CD14-positive monocyte (primary cell): Measurements from ENCODE around the gene ZNF385B. TPM values are rescaled to one million over a fixed set of nuclear protein-coding genes. Genes with fewer than 3 reads are reported as not detected.

Experiments used
- DNase-seq, 3 donors: peaks; one replicate each; pipeline ENCODE4 v3.0.0-alpha.2; 2011 to 2022
- H2AFZ ChIP-seq: 2 replicates; pipeline ENCODE4 v1.6.0; 2012; ENCODE audit warnings: mild to moderate bottlenecking, low read depth, low read length, inconsistent platforms; ENCODE audit not compliant: insufficient read depth, poor library complexity, severe bottlenecking
- H3K27ac ChIP-seq, 2 donors: 1 replicate in 1 of 2; 2 replicates in 1 of 2; pipeline ENCODE4 v1.5.1; 2012 to 2013; ENCODE audit warnings: low read length in 2 of 2, control low read depth in 1 of 2, inconsistent platforms in 1 of 2, low read depth in 1 of 2, mild to moderate bottlenecking in 1 of 2
- H3K27me3 ChIP-seq, 2 donors: one replicate each; pipeline versions ENCODE4 v1.6.0 to v1.6.1; 2011 to 2013; ENCODE audit warnings: low read length in 2 of 2; ENCODE audit not compliant: control insufficient read depth in 2 of 2, insufficient read depth in 2 of 2
- H3K36me3 ChIP-seq, 2 donors: replicated peaks in 1 of 2; 1 replicate in 1 of 2; 2 replicates in 1 of 2; pipeline versions ENCODE4 v1.5.1 to v1.6.1; 2012 to 2013; ENCODE audit warnings: low read length in 2 of 2, control low read depth in 1 of 2, inconsistent platforms in 1 of 2, mild to moderate bottlenecking in 1 of 2; ENCODE audit not compliant: insufficient read depth in 2 of 2, control insufficient read depth in 1 of 2
- H3K4me1 ChIP-seq, 2 donors: 1 replicate in 1 of 2; 2 replicates in 1 of 2; pipeline versions ENCODE4 v1.5.1 to v1.6.1; 2012 to 2013; ENCODE audit warnings: low read length in 2 of 2, control low read depth in 1 of 2, inconsistent platforms in 1 of 2, mild to moderate bottlenecking in 1 of 2, moderate library complexity in 1 of 2; ENCODE audit not compliant: insufficient read depth in 2 of 2, control insufficient read depth in 1 of 2
- H3K4me2 ChIP-seq: replicated peaks from 2 replicates; pipeline ENCODE3; 2012; ENCODE audit warnings: low read length, moderate library complexity, mild to moderate bottlenecking; ENCODE audit not compliant: poor library complexity, severe bottlenecking; ENCODE audit errors: extremely low read depth
- H3K4me3 ChIP-seq, 3 experiments: fragments of 200-600 bp in 1 of 3; sonication (generic) in 1 of 3; replicated peaks in 1 of 3; 1 replicate in 2 of 3; 2 replicates in 1 of 3; pipeline ENCODE4 v1.5.1; 2011 to 2013; ENCODE audit warnings: low read length in 3 of 3, mild to moderate bottlenecking in 3 of 3, control low read depth in 2 of 3, low read depth in 2 of 3, inconsistent platforms in 1 of 3, moderate library complexity in 1 of 3
- H3K79me2 ChIP-seq: 2 replicates; pipeline ENCODE4 v1.6.0; 2012; ENCODE audit warnings: mild to moderate bottlenecking, control low read depth, inconsistent platforms, low read length, moderate library complexity; ENCODE audit not compliant: insufficient read depth
- H3K9ac ChIP-seq: 2 replicates; pipeline ENCODE4 v1.6.0; 2017; ENCODE audit warnings: low read length, mild to moderate bottlenecking; ENCODE audit not compliant: insufficient read depth, poor library complexity, severe bottlenecking
- H3K9me3 ChIP-seq, 2 donors: replicated peaks in 1 of 2; 1 replicate in 1 of 2; 2 replicates in 1 of 2; pipeline versions ENCODE4 v1.5.1 to v1.6.1; 2012 to 2013; ENCODE audit warnings: low read length in 2 of 2, control low read depth in 1 of 2; ENCODE audit not compliant: control insufficient read depth in 1 of 2, insufficient read depth in 1 of 2
- H4K20me1 ChIP-seq: 2 replicates; pipeline ENCODE4 v1.6.0; 2012; ENCODE audit warnings: mild to moderate bottlenecking, low read length, control low read depth, moderate library complexity; ENCODE audit not compliant: insufficient read depth
- H3K27ac Mint-ChIP-seq, 7 donors: one replicate each; pipeline ENCODE4 v1.8.0; 2020; ENCODE audit warnings: mild to moderate bottlenecking in 7 of 7, mixed read lengths in 7 of 7, moderate library complexity in 6 of 7, inconsistent platforms in 2 of 7
- H3K27me3 Mint-ChIP-seq, 3 donors: one replicate each; pipeline ENCODE4 v1.8.0; 2021 to 2022; ENCODE audit warnings: low read depth in 3 of 3, mild to moderate bottlenecking in 3 of 3, mixed read lengths in 3 of 3, moderate library complexity in 3 of 3, inconsistent platforms in 1 of 3
- H3K36me3 Mint-ChIP-seq, 2 donors: one replicate each; pipeline ENCODE4 v1.8.0; 2020; ENCODE audit warnings: mixed read lengths in 2 of 2, inconsistent platforms in 1 of 2, mild to moderate bottlenecking in 1 of 2
- H3K4me1 Mint-ChIP-seq: one replicate; pipeline ENCODE4 v1.8.0; 2020; ENCODE audit warnings: mild to moderate bottlenecking, mixed read lengths
- H3K4me3 Mint-ChIP-seq, 2 donors: one replicate each; pipeline ENCODE4 v1.8.0; 2020; ENCODE audit warnings: mild to moderate bottlenecking in 2 of 2, mixed read lengths in 2 of 2, moderate library complexity in 1 of 2
- H3K9me3 Mint-ChIP-seq, 7 donors: one replicate each; pipeline ENCODE4 v1.8.0; 2020 to 2022; ENCODE audit warnings: mixed read lengths in 7 of 7, mild to moderate bottlenecking in 6 of 7, moderate library complexity in 6 of 7, inconsistent platforms in 2 of 7
- CTCF ChIP-seq: fragments of 200-600 bp; IDR thresholded peaks from one replicate; pipeline ENCODE4 v1.8.0; 2022; ENCODE audit warnings: antibody characterized with exemption, mild to moderate bottlenecking
- WGBS: methylation state at CpG from one replicate; pipeline ENCODE4 v1.1.5; 2013; ENCODE audit warnings: missing lambda C conversion rate; ENCODE audit not compliant: insufficient coverage; 5-methylcytosine and 5-hydroxymethylcytosine counted together
- intact Hi-C, 2 donors: fragments of 100-400 bp; cut with micrococcal nuclease; formaldehyde crosslinking; loops; one replicate each; pipeline versions ENCODE4 v1.15.0 to v1.15.1; 2023
- polyA plus RNA-seq, 3 donors: library from polyadenylated mRNA; depleted of rRNA in 1 of 3; unstranded in 2 of 3; stranded (reverse) in 1 of 3; fragments of 300-500 nt in 2 of 3; fragments of >200 nt in 1 of 3; fragmentation: Illumina TruSeq in 2 of 3; gene quantifications; 1 replicate in 2 of 3; 2 replicates in 1 of 3; pipeline ENCODE4 v1.2.3, GENCODE V29; 2012 to 2021

ZNF385B gene
- polyA plus RNA-seq, 3 donors: not detected

- H3K4me2 ChIP-seq: no peak overlapping the region
- no peaks in the 10 kb centered on the region for H3K27me3 ChIP-seq
- intact Hi-C loops: no loop called here
- TF ChIP-seq CTCF: no peak
- H3K4me3 ChIP-seq: no peak overlapping the region
- Mint-ChIP-seq H3K9me3 (peaks cover 0 to 4% (median 0%) of the 10 kb centered on the region in 7 donors), H3K27ac (no peak overlapping the region), H3K36me3 (no peaks in the 10 kb centered on the region), H3K27me3 (no peaks in the 10 kb centered on the region), H3K4me3 (no peak overlapping the region), H3K4me1 (no peaks in the 10 kb centered on the region)
- no peak overlapping the region for H2AFZ ChIP-seq
- no peaks in the 10 kb centered on the region for H3K9me3 ChIP-seq
- H3K4me1 ChIP-seq: no peaks in the 10 kb centered on the region
- H3K9ac ChIP-seq: no peak overlapping the region
- no peaks in the 10 kb centered on the region for H4K20me1 ChIP-seq
- 93% methylated on average over 3 of the region's 3 CpGs for WGBS
- no peaks in the 10 kb centered on the region for H3K79me2 ChIP-seq
- H3K36me3 ChIP-seq: no peaks in the 10 kb centered on the region
- no peak overlapping the region for H3K27ac ChIP-seq
- no peak for DNase-seq
Measured at GRCh38 chr2:179825494-179825893, 35.9 kb downstream of the ZNF385B start.

DNA sequence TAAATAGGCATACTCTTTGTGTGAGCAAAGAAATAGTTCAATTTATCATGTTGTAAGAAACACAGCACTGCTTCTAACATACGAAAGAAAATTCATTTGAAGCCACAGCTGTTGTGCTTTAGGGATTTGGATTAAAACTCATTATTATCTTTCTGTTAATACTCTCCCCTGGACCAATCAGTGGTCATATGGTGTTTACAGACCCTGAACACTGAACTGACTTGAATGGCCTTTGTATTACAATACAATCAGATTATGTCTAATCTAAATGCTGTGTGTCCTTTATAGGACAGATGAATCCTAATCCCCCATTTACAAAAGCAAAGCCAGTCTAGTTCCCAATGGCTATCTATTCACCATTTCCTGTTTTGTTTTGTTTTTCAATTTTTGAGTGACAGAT, 36.5 kb downstream of the ZNF385B start:
- H3K4me2 ChIP-seq: no peak overlapping the region

More for the DNA sequence above, 36.5 kb downstream of the ZNF385B start:
- H3K27ac ChIP-seq: no peak overlapping the region
- H3K36me3 Mint-ChIP-seq: no peaks in the 10 kb centered on the region
- no peaks in the 10 kb centered on the region for H3K27me3 ChIP-seq
- no peak for DNase-seq
- WGBS: no CpG with 5 or more reads among the region's 1 CpG
- no peak overlapping the region for H3K27ac Mint-ChIP-seq
- H3K4me3 Mint-ChIP-seq: no peak overlapping the region
- no peaks in the 10 kb centered on the region for H4K20me1 ChIP-seq
- TF ChIP-seq CTCF: no peak
- no peaks in the 10 kb centered on the region for H3K79me2 ChIP-seq
- H3K9ac ChIP-seq: no peak overlapping the region
- H3K9me3 Mint-ChIP-seq: peaks cover 0 to 4% (median 0%) of the 10 kb centered on the region in 7 donors
- H3K4me3 ChIP-seq: no peak overlapping the region
- no peaks in the 10 kb centered on the region for H3K9me3 ChIP-seq
- no peaks in the 10 kb centered on the region for H3K4me1 ChIP-seq
- no peaks in the 10 kb centered on the region for H3K4me1 Mint-ChIP-seq
- no peaks in the 10 kb centered on the region for H3K36me3 ChIP-seq
- no peak overlapping the region for H2AFZ ChIP-seq
- intact Hi-C loops: no loop called here
- no peaks in the 10 kb centered on the region for H3K27me3 Mint-ChIP-seq
